ENCODE data around the gene CASP9.

The CASP9 gene

DNA sequence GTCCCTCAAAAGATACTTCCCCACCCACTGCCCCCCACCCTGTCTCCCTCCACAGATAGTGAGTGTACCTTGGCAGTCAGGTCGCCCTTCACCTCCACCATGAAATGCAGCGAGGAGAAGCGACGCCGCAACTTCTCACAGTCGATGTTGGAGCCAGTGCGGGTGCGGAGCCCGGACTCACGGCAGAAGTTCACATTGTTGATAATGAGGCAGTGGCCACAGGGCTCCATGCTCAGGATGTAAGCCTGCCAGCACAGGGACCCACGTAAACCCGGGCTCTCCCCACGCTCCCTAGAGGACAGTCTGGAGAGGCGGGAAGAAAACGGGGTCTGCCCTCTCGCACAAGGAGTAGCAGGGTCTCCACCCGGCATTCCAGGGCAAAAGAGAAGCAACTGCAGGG, 17.2 kb downstream of the CASP9 start:
- TF ChIP-seq, protein P1, sequence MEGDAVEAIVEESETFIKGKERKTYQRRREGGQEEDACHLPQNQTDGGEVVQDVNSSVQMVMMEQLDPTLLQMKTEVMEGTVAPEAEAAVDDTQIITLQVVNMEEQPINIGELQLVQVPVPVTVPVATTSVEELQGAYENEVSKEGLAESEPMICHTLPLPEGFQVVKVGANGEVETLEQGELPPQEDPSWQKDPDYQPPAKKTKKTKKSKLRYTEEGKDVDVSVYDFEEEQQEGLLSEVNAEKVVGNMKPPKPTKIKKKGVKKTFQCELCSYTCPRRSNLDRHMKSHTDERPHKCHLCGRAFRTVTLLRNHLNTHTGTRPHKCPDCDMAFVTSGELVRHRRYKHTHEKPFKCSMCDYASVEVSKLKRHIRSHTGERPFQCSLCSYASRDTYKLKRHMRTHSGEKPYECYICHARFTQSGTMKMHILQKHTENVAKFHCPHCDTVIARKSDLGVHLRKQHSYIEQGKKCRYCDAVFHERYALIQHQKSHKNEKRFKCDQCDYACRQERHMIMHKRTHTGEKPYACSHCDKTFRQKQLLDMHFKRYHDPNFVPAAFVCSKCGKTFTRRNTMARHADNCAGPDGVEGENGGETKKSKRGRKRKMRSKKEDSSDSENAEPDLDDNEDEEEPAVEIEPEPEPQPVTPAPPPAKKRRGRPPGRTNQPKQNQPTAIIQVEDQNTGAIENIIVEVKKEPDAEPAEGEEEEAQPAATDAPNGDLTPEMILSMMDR (IDR thresholded peaks at IDR 0.05; ENCODE audit: low read depth, low read length): no peak
- Histone ChIP-seq H3K4me1 (no peaks in the 10 kb centered on the region), H3K4me3 (ENCODE audit: low read depth, low read length) (no peak overlapping the region), H3K27me3 (no peaks in the 10 kb centered on the region), H3K36me3 (no peaks in the 10 kb centered on the region), H3K9me3 (no peaks in the 10 kb centered on the region)
- DNase-seq: no peak

DNA sequence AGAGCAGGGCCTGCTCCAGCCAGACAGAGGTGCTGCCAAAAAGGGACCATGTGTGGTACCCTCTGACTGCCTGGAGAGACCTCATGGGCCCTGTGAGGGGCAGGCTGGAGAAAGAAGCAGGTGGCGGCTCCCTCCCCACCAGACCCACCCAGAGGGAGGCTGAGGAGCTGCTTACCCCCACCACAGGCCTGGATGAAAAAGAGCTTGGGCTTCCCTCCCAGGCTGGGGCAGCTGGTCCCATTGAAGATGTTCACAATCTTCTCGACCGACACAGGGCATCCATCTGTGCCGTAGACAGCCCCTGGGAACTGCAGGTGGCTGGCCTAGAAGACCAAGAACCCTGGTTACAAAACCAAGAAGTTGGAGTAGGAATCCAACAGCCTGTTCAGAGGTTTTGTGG, 19.6 kb downstream of the CASP9 start:
- no peaks in the 10 kb centered on the region for H3K36me3 ChIP-seq
- no peaks in the 10 kb centered on the region for H3K4me1 ChIP-seq
- H3K4me3 ChIP-seq (ENCODE audit: low read depth, low read length): no peak overlapping the region
- no peaks in the 10 kb centered on the region for H3K27me3 ChIP-seq
- H3K9me3 ChIP-seq: no peaks in the 10 kb centered on the region
- DNase-seq: no peak
- TF ChIP-seq, protein P1 (IDR thresholded peaks at IDR 0.05; ENCODE audit: low read depth, low read length): no peak

DNA sequence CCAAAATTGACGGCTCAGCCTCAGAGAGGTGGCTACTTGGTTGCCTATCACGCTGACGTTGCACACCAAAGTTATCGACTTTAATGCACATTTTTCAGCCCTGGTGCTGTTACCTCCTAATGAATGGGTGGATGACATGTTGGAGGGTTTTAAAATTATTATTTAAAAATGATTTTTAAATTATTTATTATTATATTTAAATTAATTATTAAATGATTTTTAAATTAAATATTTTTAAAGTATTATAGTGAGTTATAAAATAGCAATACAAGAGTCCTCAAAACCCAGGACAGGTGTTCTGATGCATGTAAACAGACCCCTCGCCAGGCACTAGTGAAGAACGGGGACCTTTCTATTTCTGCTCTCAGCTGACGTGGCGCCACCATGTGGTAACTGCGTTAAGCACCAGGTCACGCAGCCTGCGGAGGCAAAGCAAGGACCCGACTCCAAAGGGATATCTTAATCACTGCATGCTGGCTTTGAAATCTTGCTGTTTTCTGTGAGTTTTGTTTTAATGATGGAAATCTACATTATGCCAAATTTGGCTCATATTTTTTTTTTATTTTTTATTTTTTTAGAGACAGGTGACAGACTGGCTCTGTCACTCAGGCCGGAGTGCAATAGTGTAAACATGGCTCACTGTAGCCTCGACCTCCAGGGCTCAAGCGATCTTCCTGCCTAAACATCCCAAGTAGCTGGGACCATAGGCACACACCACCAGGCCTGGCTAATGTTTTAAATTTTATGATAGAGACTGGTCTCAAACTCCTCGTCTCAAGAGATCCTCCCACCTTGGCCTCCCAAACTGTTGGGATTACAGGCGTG, 22.6 kb downstream of the CASP9 start:
- DNase-seq: peak; percentile 68

DNA sequence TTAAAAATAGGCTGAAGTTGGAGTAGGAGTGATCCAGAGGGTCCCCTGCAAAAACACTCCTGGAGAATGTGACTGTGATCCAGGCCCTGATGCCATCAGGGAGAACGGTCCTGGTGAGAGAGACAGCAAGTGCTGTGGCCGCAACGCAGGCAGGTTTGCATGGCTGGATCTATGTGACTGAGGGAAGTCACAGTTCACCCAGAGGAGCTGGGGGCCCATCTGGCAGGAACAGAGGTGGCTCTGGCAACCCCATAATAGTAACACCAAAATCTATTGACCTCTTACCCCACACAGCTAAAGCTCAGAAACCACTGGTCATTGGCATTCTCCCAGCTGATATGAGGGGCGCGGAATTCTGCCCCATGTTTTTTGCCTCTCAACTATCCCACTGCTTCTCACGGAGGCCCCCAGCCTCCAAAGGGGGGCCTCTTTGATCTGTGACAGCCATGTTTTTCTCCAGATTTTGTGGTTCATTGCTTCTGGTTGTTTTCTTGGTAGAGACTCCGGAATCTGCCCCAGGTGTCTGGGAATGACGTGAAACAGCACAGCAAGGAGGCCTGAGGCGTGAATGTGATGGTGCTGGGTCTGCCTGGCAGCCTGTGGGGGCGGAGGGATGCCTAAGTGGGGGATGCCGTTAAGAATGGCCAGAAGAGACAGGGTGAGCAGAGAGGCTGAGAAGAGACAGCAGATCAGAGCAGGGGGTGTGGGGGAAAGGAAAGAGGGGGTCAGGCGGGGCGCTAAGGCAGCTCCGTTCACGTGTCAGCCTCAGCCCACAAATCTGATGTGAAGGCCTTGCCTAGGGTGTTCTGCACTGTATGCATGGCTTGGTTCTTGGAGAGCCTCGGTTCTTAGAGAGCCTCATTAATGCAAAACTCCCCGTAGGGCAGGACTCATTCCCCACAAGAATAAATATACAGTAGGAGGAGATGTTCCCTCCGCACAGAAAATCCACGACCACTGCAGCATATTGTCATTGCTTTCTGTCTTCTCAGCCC, 23.5 kb downstream of the CASP9 start:
- TF ChIP-seq, protein P1 (IDR thresholded peaks at IDR 0.05; ENCODE audit: low read depth, low read length): no peak
- H3K4me3 ChIP-seq (ENCODE audit: low read depth, low read length): no peak overlapping the region
- H3K9me3 ChIP-seq: no peaks in the 10 kb centered on the region
- H3K36me3 ChIP-seq: no peaks in the 10 kb centered on the region
- H3K27me3 ChIP-seq: no peaks in the 10 kb centered on the region
- no peaks in the 10 kb centered on the region for H3K4me1 ChIP-seq
- no peak for DNase-seq

More for the DNA sequence above, 22.6 kb downstream of the CASP9 start:
- no peak overlapping the region for H3K4me3 ChIP-seq (ENCODE audit: low read depth, low read length)
- H3K9me3 ChIP-seq: no peaks in the 10 kb centered on the region
- H3K36me3 ChIP-seq: no peaks in the 10 kb centered on the region
- H3K4me1 ChIP-seq: no peaks in the 10 kb centered on the region
- no peaks in the 10 kb centered on the region for H3K27me3 ChIP-seq
- TF ChIP-seq, protein P1 (IDR thresholded peaks at IDR 0.05; ENCODE audit: low read depth, low read length): peak; percentile 75

DNA sequence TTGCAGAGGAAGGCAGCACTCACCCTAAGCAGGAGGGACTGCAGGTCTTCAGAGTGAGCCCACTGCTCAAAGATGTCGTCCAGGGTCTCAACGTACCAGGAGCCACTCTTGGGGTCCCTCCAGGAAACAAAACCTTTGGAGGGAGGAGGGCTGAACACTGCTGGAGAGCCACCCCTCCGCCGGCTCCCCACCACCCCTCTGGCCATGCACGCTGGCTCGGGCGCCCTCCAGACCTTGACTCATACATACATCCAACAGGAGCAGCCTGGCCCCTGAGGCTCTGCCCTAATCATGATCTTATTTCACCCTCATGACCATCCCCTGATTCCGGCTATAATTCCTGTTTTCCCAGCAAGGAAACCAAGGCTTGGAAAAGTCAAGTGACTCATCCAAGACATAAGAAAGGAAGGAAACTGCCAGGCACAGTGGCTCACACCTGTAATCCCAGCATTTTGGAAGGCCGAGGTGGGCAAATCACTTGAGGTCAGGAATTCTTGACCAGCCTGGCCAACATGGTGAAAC, 30.1 kb downstream of the CASP9 start:
- no peak for DNase-seq
- TF ChIP-seq, protein P1 (IDR thresholded peaks at IDR 0.05; ENCODE audit: low read depth, low read length): no peak
- no peaks in the 10 kb centered on the region for H3K4me1 ChIP-seq
- no peaks in the 10 kb centered on the region for H3K27me3 ChIP-seq
- no peaks in the 10 kb centered on the region for H3K36me3 ChIP-seq
- no peaks in the 10 kb centered on the region for H3K9me3 ChIP-seq
- no peak overlapping the region for H3K4me3 ChIP-seq (ENCODE audit: low read depth, low read length)

Measured in BE2C (cell line).